GM18951 (cell line): Measurements from ENCODE around the gene ECHDC1.

ENCODE experiments used
- POLR2A ChIP-seq: IDR thresholded peaks from 4 replicates; pipeline ENCODE4 v1.6.1; 2011; ENCODE audit warnings: mild to moderate bottlenecking; ENCODE audit not compliant: insufficient read length, insufficient read depth; ENCODE audit errors: extremely low read depth
- in situ Hi-C: fragments of 300-500 bp; cut with MboI; formaldehyde crosslinking; loops from one replicate; pipeline ENCODE4 v1.12.0; 2022; ENCODE audit warnings: low sequenced_read_pairs, mixed read lengths, inconsistent platforms; ENCODE audit not compliant: unreplicated experiment

ECHDC1 gene

DNA sequence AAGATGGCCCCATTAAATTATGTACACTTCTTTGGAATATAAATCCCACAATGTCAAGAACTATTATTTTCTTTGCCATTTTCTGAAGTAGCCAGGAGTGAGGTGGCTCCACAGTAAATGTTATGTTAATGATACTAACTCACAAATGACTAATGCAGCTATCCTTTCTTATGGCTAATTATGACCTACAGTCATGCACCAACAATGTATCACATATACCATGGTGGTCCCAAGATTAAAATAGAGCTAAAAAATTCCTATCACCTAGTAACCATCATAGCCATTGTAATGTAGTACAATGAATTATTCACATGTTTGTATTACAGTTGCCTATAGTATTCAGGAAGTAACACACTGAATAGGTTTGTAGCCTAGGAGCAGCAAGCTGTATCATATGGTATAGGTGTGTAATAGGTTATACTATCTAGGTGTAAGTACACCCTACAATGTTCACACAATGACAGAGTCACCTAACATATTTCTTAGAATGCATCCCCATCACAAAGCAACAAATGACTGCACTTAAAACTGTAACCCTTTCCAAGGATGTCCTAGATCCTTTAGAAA lies 15.3 kb downstream of the ECHDC1 start:
- in situ Hi-C loops, result no loop called here
- no peak for TF ChIP-seq POLR2A

DNA sequence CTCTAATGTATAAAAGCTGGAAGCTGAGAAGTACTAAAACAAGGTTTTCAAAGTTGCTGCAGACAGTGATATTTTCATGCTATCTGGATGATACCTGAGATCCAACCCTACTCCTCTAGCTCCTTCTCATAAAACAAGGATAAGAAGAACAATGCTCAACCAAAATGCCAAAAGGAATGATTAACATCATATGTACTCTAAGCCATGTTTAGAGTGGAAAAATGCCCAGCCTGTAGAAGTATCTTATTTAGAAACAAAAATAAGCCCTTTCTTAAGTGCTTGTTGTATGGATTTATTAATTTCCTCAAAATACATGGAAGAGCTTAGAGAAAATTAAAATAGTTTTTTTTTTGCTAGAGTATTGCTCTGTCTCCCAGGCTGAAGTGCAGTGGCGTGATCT lies 23.7 kb downstream of the ECHDC1 start:
- no peak for TF ChIP-seq POLR2A
- in situ Hi-C loops, result no loop called here

DNA sequence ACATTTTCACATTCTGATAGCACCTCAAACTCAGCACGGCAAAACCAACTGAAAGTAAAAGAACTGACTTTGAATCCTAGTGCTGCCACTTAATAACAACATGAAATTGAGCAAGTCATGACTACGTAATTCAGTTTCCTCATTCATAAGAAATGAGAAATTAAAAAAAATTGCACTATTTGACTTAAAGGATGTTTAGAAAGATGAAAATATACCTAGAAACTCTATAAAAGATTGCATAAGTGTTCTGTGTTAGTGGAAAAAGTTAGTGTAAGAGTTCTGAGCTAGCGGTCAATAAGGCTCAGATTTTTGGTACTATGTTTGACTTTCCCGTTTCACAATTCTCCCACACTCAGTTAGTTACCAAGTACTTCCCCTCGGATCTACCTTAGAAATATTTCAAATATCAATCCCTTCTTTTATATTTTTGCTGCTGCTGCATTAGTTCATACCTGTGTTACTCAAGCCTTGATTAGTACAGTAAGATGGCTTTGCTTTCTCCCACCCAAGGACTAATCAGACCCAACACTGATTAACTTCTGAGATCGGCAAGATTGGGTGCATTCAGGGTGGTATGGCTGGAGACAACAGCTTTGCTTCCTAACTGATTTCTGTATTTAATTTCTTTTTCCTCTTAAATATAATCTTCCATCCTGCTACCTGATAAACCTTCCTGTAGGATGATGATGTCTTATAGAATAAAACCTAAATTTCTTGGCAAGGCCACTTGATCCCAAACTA lies 25.9 kb downstream of the ECHDC1 start:
- in situ Hi-C loops, result no loop called here
- TF ChIP-seq POLR2A, result no peak

DNA sequence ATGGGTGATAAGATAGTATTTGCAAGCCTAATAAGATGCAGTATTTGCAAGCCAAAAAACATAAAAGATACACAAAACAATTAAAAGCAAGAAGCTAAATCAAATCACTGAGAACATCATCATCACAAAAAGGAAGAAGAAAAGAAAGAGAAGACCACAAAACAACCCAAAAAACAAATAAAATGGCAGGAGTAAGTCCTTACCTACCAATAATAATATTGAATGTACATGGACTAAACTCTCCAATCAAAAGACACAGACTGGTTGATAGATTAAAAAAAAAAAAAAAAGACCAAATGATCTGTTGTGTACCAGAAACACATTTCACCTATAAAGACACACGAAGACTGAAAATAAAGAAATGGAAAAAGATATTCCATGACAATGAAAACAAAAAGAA lies 37.7 kb downstream of the ECHDC1 start:
- no peak for TF ChIP-seq POLR2A
- in situ Hi-C loops, result no loop called here

DNA sequence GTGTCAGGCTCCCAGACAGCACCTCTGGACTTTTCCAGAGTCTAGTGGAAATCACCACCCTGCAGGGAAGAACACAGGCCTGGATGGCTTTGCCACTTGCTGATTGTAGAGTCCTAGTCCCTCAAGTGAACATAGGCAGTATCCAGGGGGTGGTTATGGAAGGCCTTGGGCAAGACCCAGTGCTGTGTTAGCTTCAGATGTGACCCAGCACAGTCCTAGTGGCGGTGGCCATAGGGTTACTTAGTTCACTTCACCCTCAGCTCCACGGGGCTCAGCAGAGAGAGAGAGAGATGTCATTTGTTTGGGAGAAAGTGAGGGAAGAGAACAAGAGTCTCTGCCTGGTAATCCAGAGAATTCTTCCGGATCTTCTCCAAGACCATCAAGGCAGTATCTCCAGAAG lies 39.5 kb downstream of the ECHDC1 start:
- in situ Hi-C loops, result no loop called here
- TF ChIP-seq POLR2A, result no peak

DNA sequence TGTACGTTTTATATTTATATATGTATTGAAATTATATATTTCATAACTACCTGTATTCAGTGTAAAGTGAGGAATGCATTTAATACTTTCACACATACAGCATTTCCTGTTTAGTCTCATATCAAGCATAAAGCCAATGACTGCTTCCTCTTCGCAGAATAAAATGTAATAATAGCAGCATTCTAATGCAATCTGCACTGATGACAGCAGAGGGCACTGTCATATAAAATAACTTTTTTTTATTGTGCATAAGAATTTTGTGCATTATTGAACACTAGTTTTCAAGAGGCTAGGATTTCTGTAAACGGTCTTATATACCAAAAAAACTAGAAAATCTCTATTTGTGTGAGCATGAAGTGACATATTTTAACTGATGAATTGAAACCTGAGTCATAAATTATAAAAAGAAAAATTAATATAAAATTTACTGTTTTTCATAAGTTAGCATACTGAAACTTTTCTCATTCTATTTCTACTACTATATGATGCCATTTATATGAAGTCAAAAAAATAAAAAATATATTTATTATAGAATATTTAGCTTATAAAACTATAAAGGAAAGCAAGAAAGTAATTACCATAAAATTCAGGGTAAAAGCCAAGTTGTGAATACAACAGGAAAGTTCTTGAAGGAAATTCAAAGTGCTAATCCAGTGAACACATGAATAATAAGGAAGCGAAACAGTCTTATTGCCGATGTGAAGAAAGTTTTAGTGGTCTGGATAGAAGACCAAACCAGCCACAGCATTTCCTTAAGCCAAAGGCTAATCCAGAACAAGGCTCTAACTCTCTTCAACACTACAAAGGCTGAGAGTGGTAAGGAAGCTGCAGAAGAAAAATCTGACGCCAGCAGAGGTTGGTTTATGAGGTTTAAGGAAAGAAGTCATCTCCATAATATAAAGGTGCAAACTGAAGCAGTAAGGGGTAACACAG lies 40.4 kb downstream of the ECHDC1 start:
- in situ Hi-C loops, result no loop called here
- TF ChIP-seq POLR2A, result no peak

DNA sequence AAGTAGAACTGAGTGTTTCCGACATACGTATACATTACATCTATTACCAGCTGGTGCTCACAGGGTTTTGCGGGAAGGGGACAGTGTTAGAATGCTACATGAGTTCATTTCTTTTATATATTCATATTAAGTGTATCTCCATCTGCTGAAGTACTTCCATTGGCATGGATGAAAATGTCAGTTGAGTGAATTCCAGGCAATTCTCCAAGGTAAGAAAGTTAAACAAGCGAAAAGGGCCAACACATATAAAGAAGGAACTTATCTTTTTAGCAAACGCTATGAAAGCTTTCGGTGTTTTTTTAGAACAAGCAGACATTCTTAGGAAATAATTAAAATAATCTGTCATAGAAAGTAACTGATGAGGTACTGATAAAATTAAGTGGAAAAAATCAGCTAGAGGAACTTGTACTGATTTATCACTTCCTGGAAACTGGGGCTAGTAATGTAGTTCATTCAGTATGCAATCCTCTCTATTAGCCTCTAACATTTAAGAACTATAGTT lies 42.2 kb downstream of the ECHDC1 start:
- TF ChIP-seq POLR2A, result no peak
- in situ Hi-C loops, result no loop called here

DNA sequence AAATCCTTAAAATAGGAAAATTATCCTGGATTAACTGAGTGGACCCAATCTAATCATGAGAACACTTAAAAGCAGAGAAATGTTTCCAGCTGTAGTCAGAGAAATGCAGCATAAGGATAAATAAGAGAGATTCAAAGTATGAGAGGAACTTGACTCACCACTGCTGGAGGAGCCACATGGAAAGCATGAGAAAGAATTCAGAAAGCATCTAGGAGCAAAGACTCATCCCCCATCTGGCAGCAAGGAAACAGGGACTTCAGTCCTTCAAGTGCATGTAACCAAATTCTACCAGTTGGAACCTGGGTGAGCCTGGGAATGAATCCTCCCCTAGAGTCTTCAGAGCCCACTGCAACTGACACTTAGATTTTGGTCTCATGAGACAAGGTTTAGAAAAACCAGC lies 43.0 kb downstream of the ECHDC1 start:
- TF ChIP-seq POLR2A, result no peak
- in situ Hi-C loops, result no loop called here

DNA sequence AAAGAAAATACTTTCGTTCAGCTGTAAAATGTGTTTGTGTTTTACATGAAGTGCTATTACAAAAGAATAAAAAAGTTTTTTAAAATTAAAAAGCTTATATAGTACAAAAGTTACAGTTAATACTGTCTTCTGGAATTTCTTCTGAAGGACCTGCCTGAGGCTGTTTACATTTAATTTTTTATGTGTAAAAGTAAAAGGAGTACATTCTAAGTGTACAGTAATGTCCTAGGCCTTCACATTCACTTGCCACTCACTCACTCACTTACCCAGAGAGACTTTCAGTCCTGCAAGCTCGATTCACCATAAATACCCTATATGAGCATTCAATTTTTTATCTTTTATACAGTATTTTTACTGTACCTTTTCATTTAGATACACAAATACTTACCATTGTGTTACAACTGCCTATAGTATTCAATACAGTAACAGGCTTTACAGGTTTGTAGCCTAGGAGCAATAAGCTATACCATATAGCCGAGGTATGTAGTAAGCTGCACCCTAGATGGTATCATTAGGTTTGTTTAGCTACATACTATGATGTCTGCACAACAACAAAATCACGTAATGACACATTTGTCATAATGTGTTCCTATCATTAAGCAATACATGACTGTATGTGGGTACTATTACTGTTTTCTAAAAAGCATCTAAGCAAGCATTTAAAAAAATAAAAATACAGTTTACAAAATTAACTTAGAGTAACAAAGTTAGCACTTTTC lies 43.7 kb downstream of the ECHDC1 start:
- no peak for TF ChIP-seq POLR2A
- in situ Hi-C loops, result no loop called here

DNA sequence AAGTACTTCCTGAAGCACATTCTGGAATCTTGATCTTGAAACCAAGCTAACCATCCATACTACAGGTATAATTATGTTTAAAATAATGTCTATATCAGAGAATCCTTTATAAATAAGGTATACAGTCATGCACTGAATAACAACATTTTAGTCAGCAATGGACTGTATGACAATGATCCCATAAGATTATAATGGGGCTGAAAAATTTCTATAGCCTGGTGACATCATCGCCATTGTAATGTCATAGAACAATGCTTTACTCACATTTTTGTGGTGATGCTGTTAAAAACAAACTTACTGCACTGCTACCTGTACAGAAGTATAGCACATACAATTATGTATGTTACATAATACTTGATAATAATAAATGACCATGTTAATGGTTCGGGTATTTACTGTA lies 44.9 kb downstream of the ECHDC1 start:
- in situ Hi-C loops, result no loop called here
- no peak for TF ChIP-seq POLR2A

DNA sequence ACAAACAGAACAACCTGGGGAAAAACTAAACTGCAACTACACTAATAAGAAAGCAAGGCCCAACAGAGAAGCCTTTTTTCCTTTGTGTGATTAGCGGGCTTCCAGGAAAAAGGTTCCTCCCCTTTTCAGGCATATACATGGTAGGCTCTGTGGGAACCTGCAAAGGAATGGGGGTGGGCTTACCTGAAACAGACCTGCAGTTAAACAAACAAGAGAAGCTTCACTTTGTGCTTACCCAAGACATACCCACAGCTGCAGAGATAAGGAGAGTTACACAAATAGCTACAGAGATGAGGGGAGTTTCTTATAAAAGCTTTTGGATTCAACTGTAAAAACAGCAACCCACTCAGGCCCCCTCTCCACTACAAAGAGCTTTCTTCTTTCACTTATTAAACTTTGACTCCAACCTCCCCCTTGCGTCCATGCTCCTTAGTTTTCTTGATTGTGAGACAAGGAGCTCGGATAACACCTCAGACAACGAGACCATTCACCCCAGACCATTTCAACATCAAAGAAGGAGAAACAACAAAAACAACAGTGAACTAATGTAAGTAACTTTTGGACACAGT lies 45.8 kb downstream of the ECHDC1 start:
- in situ Hi-C loops, result no loop called here
- TF ChIP-seq POLR2A, result no peak

DNA sequence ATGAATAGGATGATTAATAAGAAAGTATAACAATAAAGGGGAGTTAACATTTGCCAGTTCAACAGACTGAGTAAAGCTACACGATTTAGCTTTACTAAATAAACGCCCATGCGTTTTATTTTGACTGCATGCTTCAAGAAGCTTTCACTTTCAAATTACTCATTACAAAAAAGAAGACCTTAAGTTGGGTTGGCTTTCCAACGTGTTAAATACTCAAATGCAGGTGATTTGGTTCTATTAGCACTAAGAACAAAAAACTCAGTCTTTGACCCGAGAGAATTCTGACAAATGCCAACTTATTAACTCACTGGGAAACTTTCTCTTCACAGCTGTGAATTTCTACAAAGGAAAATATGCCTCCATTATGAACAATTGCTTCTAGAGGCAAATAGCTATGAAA lies 51.9 kb downstream of the ECHDC1 start:
- TF ChIP-seq POLR2A, result no peak
- in situ Hi-C loops, result no loop called here

DNA sequence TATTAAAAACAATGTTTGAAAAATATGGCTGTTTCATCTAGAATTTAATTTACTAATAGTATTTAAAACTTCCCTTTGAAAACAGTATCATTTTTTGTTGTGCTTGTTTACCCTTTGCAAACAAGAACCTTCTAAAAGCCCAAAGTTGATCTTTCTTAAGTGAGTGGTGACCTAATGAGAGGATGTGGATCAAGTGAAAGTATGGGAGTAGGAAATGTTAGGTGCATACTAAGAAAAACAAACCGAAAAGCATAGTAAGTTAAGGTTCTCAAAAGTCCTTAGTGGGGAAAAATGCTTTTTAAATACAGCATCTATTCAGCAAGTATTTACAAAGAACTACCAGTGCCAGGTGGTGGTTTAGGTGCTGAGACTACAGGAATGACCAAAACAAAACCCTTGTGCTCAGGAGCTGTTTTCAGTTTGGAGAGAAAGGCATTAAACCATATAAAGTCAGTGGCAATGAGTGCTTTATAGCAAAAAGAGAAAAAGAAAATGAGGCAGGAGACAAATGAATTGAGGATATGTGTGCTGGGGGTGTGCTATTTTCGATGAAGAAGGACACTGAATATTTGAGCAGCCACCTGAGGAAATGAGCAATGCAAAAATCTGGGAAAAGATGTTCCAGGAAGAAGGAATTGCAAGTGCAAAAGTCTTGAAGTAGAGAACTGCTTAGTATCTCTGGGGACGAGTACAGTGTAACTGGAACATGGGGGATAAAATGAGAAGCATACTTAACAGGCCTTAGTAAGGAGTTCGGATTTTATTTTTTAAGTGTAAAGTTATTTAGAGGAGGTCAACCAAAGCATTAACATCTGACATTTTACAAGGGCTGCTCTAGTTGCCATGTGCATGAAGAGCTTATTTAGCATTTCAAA lies 52.8 kb downstream of the ECHDC1 start:
- TF ChIP-seq POLR2A, result no peak
- in situ Hi-C loops, result no loop called here
